Loucy (cell line): Measurements from ENCODE around the gene SLC6A13.

Source experiments
- CTCF ChIP-seq: fragments of 200-600 bp; sonication (generic); conservative IDR thresholded peaks from 2 replicates; pipeline ENCODE4 v1.5.1; 2014; ENCODE audit warnings: mild to moderate bottlenecking, antibody characterized with exemption, low read length
- EZH2phosphoT487 ChIP-seq: fragments of 200-600 bp; IDR thresholded peaks from 2 replicates; pipeline ENCODE4 v1.6.1; 2018; ENCODE audit warnings: antibody characterized with exemption, mild to moderate bottlenecking, moderate library complexity, borderline replicate concordance

- TF ChIP-seq CTCF (no peak), EZH2phosphoT487 (no peak)
Observed at GRCh38 chr12:257521-258321, 4.9 kb downstream of the SLC6A13 start.
